OCI-LY1 (cell line): ENCODE measurements around the gene CMPK1.

Source experiments
- CTCF ChIP-seq: fragments of 200-600 bp; sonication (generic), shearing (Covaris generic); IDR thresholded peaks from 2 replicates; pipeline ENCODE4 v1.5.1; 2017; ENCODE audit warnings: mild to moderate bottlenecking, antibody characterized with exemption, low read length, moderate library complexity, mixed read lengths
- EZH2 ChIP-seq: fragments of 200-600 bp; sonication (generic), shearing (Covaris generic); IDR thresholded peaks from 2 replicates; pipeline ENCODE4 v1.8.0; 2017; ENCODE audit warnings: borderline replicate concordance, mixed run types, mild to moderate bottlenecking, antibody characterized with exemption, low read length, moderate library complexity, mixed read lengths

- TF ChIP-seq CTCF (no peak), EZH2 (no peak)
Measured at GRCh38 chr1:47405697-47406096, 72.1 kb downstream of the CMPK1 start.
